ENCODE data around the gene MARK2.

GRCh38 chr11:63846897-63847296 lies 8.0 kb downstream of the MARK2 start:
- TF ChIP-seq, protein P1, sequence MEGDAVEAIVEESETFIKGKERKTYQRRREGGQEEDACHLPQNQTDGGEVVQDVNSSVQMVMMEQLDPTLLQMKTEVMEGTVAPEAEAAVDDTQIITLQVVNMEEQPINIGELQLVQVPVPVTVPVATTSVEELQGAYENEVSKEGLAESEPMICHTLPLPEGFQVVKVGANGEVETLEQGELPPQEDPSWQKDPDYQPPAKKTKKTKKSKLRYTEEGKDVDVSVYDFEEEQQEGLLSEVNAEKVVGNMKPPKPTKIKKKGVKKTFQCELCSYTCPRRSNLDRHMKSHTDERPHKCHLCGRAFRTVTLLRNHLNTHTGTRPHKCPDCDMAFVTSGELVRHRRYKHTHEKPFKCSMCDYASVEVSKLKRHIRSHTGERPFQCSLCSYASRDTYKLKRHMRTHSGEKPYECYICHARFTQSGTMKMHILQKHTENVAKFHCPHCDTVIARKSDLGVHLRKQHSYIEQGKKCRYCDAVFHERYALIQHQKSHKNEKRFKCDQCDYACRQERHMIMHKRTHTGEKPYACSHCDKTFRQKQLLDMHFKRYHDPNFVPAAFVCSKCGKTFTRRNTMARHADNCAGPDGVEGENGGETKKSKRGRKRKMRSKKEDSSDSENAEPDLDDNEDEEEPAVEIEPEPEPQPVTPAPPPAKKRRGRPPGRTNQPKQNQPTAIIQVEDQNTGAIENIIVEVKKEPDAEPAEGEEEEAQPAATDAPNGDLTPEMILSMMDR (optimal IDR thresholded peaks at IDR 0.05 in 1 of 3, IDR thresholded peaks at IDR 0.05 in 1 of 3, conservative IDR thresholded peaks at IDR 0.05 in 1 of 3; ENCODE audit: extremely low read depth in 1 of 3, insufficient read depth in 2 of 3, low read length in 3 of 3): no peak
- TF ChIP-seq EZH2 (IDR thresholded peaks at IDR 0.05; ENCODE audit: low read length): no peak

All from keratinocyte (primary cell).